Heart right ventricle (tissue), 16 donors: Measurements from ENCODE around the gene UBE2O. TPM values are rescaled to one million over a fixed set of nuclear protein-coding genes. Genes with fewer than 3 reads are reported as not detected.

Source experiments
- ATAC-seq, 8 donors: fragments of 200-7000 bp; cut with Tn5 transposase; one replicate each; pipeline ENCODE4 v1.9.1; 2020; ENCODE audit warnings: mild to moderate bottlenecking in 8 of 8, moderate library complexity in 8 of 8, moderate number of reproducible peaks in 1 of 8
- DNase-seq, 2 donors: peaks; one replicate each; pipeline ENCODE4 v3.0.0-alpha.2; 2020
- H3K27ac ChIP-seq, 10 donors: fragments of 200-600 bp; sonication (generic) in 2 of 10; one replicate each; pipeline versions ENCODE4 v1.5.0 to v1.8.0; 2020 to 2022; ENCODE audit warnings: mild to moderate bottlenecking in 3 of 10
- H3K27me3 ChIP-seq, 7 donors: fragments of 200-600 bp; one replicate each; pipeline ENCODE4 v1.8.0; 2021 to 2022; ENCODE audit warnings: mild to moderate bottlenecking in 2 of 7
- H3K36me3 ChIP-seq, 9 donors: fragments of 200-600 bp; sonication (generic) in 1 of 9; one replicate each; pipeline versions ENCODE4 v1.5.0 to v1.8.0; 2020 to 2022; ENCODE audit warnings: mild to moderate bottlenecking in 2 of 9
- H3K4me1 ChIP-seq, 9 donors: fragments of 200-600 bp; sonication (generic) in 1 of 9; one replicate each; pipeline versions ENCODE4 v1.5.0 to v1.8.0; 2020 to 2022; ENCODE audit warnings: mild to moderate bottlenecking in 4 of 9
- H3K4me3 ChIP-seq, 10 donors: fragments of 200-600 bp; sonication (generic) in 2 of 10; one replicate each; pipeline versions ENCODE4 v1.5.0 to v1.8.0; 2020 to 2022; ENCODE audit warnings: mild to moderate bottlenecking in 7 of 10, moderate library complexity in 2 of 10
- H3K9me3 ChIP-seq, 11 donors: fragments of 200-600 bp in 10 of 11; sonication (generic) in 2 of 11; one replicate each; pipeline versions ENCODE4 v1.5.0 to v1.8.0; 2013 to 2022; ENCODE audit warnings: mild to moderate bottlenecking in 2 of 11, control low read depth in 1 of 11, moderate library complexity in 1 of 11
- CTCF ChIP-seq, 9 donors: fragments of 200-600 bp; sonication (generic) in 2 of 9; IDR thresholded peaks; one replicate each; pipeline versions ENCODE4 v1.5.0 to v1.8.0; 2021 to 2022; ENCODE audit warnings: antibody characterized with exemption in 9 of 9, mild to moderate bottlenecking in 5 of 9, moderate library complexity in 1 of 9
- WGBS, 2 donors: extraction: QIAGEN DNeasy Blood & Tissue Kit; methylation state at CpG; one replicate each; pipeline ENCODE4 v1.1.7; 2013; ENCODE audit warnings: inconsistent platforms in 1 of 2; 5-methylcytosine and 5-hydroxymethylcytosine counted together
- intact Hi-C, 10 donors: fragments of 100-400 bp; cut with DNase I; formaldehyde crosslinking; loops; one replicate each; pipeline versions ENCODE4 v1.11.1 to v1.14.2; 2022
- polyA plus RNA-seq, 2 donors: library from polyadenylated mRNA; stranded (reverse); fragments of 200-250 nt; gene quantifications; one replicate each; pipeline ENCODE4 v1.2.3, GENCODE V29; 2013
- total RNA-seq, 10 donors: library from RNA; stranded (reverse); fragmentation: NEBNext Ultra II Directional in 3 of 10; extraction: Animal tissue kit (Norgen Biotek cat#: 25700) in 3 of 10; gene quantifications; one replicate each; pipeline versions ENCODE4 v1.2.1 to v1.2.4, GENCODE V29; 2021 to 2023
- donor health status: Arrhythmogenic right ventricular cardiomyopathy.
- donor health status: ischemic (EF 13 %, LVEDD 7.1; RV severe dilation, severe dysfunction).
- donor health status: healthy with polysubstance abuse.
- donor health status: DM: no; HTN: yes; CAD: no.
- donor health status: DM: no; HTN: no; CAD: no.
- donor health status: ischemic (EF 25% LVEDD 6.9; RV normal size, moderate dysfunction).
- donor health status: ischemic (EF 25% LVEDD 5.7; RV mildly dilated, moderate dysfunction).
- donor health status: healthy.
- donor health status: DM: yes; HTN: yes; CAD: no.
- donor health status: Ischemic cardiomyopathy.
- donor health status: ischemic (EF 35%, LVEDD 5.7; RV mildly dilated, moderate dysfunction).
- donor health status: nonischemic (EF 11% LVEDD 7.7; RV severe dilation, severe dysfunction).
- donor health status: DM: yes; HTN: yes; CAD: no.
- donor health status: PGD.
- donor health status: ischemic (EF 29% LVEDD 5.4; RV normal size, mild dysfunction).
- donor health status: nonischemic (EF 23%, LVEDD 6.1; RV moderate dilation, normal function).

Gene UBE2O
- total and polyA plus RNA-seq, 12 donors, result 9.1 to 39.0 (median 34.3) TPM

GRCh38 chr17:76408037-76408849 lies 44.7 kb downstream of the UBE2O start:
- intact Hi-C loops, result loop anchor here in 8 of 10 donors (1.0 to 10.0 kb wide), 9 partner anchors 44 to 303 kb away; partner anchors contain the start of genes RHBDF2 (in 3 of the 8), UBE2O (in 2 of the 8) and EXOC7 (in 1 of the 8)
- WGBS, 2 donors, result 71 to 74% methylated on average over 12 of the region's 12 CpGs
- Histone ChIP-seq H3K4me1 (peaks cover 24 to 88% (median 43%) of the 10 kb centered on the region in 9 donors), H3K9me3 (no peaks in the 10 kb centered on the region), H3K27ac (peak overlapping the region in 1 of 10 donors; percentile 21), H3K36me3 (peaks cover 0 to 40% (median 0%) of the 10 kb centered on the region in 9 donors), H3K27me3 (no peaks in the 10 kb centered on the region), H3K4me3 (no peak overlapping the region)
- TF ChIP-seq CTCF (IDR thresholded peaks at IDR 0.05), result peak; percentile 55 to 85 (median 75)
- ATAC-seq (peak in 1 of 8 donors; percentile 25), DNase-seq (peak; percentile 55)

- DNase-seq, result no peak
- intact Hi-C loops, result loop anchor here in 8 of 10 donors (5.0 to 10.0 kb wide), 6 partner anchors 45 to 303 kb away; partner anchors contain the start of genes RHBDF2 (in 3 of the 8), UBE2O (in 2 of the 8) and EXOC7 (in 1 of the 8)
- peaks cover 24 to 91% (median 43%) of the 10 kb centered on the region in 9 donors for H3K4me1 ChIP-seq
- peak overlapping the region in 1 of 10 donors; percentile 35 for H3K27ac ChIP-seq
- H3K4me3 ChIP-seq, result no peak overlapping the region
- WGBS, 2 donors, result 41 to 60% methylated on average over 4 of the region's 4 CpGs
- ATAC-seq, result no peak
- peaks cover 0 to 46% (median 0%) of the 10 kb centered on the region in 9 donors for H3K36me3 ChIP-seq
- H3K27me3 ChIP-seq, result no peaks in the 10 kb centered on the region
- peak in 1 of 9 donors; percentile 8 for TF ChIP-seq CTCF (IDR thresholded peaks at IDR 0.05)
- no peaks in the 10 kb centered on the region for H3K9me3 ChIP-seq
Observed at GRCh38 chr17:76407509-76407908, 45.4 kb downstream of the UBE2O start.

GRCh38 chr17:76405967-76406647 lies 46.8 kb downstream of the UBE2O start:
- Histone ChIP-seq H3K27ac (peak overlapping the region; percentile 6 to 89 (median 66)), H3K27me3 (no peaks in the 10 kb centered on the region), H3K9me3 (no peaks in the 10 kb centered on the region), H3K4me3 (no peak overlapping the region), H3K36me3 (peaks cover 0 to 51% (median 4%) of the 10 kb centered on the region in 9 donors), H3K4me1 (peaks cover 24 to 87% (median 43%) of the 10 kb centered on the region in 9 donors)
- no peak for TF ChIP-seq CTCF (IDR thresholded peaks at IDR 0.05)
- ATAC-seq, result peak; percentile 47 to 83 (median 76)
- WGBS, 2 donors, result 32 to 50% methylated on average over 16 of the region's 16 CpGs
- DNase-seq, result peak; percentile 81 to 84
- intact Hi-C loops, result loop anchor here in 8 of 10 donors (5.0 to 10.0 kb wide), 6 partner anchors 46 to 301 kb away; partner anchors contain the start of genes RHBDF2 (in 3 of the 8), UBE2O (in 2 of the 8) and EXOC7 (in 1 of the 8)

GRCh38 chr17:76405607-76405966 lies 47.4 kb downstream of the UBE2O start:
- Histone ChIP-seq H3K4me3 (no peak overlapping the region), H3K4me1 (peaks cover 24 to 82% (median 40%) of the 10 kb centered on the region in 9 donors), H3K27ac (peak overlapping the region; percentile 6 to 89 (median 66)), H3K36me3 (peaks cover 0 to 55% (median 8%) of the 10 kb centered on the region in 9 donors), H3K27me3 (no peaks in the 10 kb centered on the region), H3K9me3 (no peaks in the 10 kb centered on the region)
- no peak for TF ChIP-seq CTCF (IDR thresholded peaks at IDR 0.05)
- ATAC-seq, result peak in 4 of 8 donors; percentile 6 to 31 (median 8)
- intact Hi-C loops, result loop anchor here in 8 of 10 donors (5.0 to 10.0 kb wide), 6 partner anchors 47 to 301 kb away; partner anchors contain the start of genes RHBDF2 (in 3 of the 8), UBE2O (in 2 of the 8) and EXOC7 (in 1 of the 8)
- DNase-seq, result peak in 1 of 2 donors; percentile 8
- WGBS, 2 donors, result 79 to 82% methylated on average over 9 of the region's 9 CpGs
